GM12878 (cell line): Measurements from ENCODE around the gene ABL1.
A peak's percentile ranks its signal among the peaks of the same experiment; 100 is the strongest.

Experiments
- CREB1 ChIP-seq: IDR thresholded peaks from 2 replicates; pipeline ENCODE4 v1.6.1; 2012; ENCODE audit warnings: low read depth, mild to moderate bottlenecking, inconsistent platforms
- CTCF ChIP-seq, 3 experiments: IDR thresholded peaks in 2 of 3; conservative IDR thresholded peaks in 1 of 3; 2 replicates each; pipeline ENCODE4 v1.5.1; 2011; ENCODE audit warnings: low read depth in 3 of 3, low read length in 3 of 3, mild to moderate bottlenecking in 3 of 3, control low read depth in 2 of 3, moderate library complexity in 2 of 3, inconsistent platforms in 1 of 3, mixed read lengths in 1 of 3; ENCODE audit not compliant: control insufficient read depth in 2 of 3, insufficient read depth in 1 of 3; ENCODE audit errors: extremely low read depth in 1 of 3
- CUX1 ChIP-seq: IDR thresholded peaks from 2 replicates; pipeline ENCODE4 v1.6.1; 2012; ENCODE audit warnings: improper control_type of control experiment, low read depth, low read length; ENCODE audit not compliant: insufficient replicate concordance
- EZH2 ChIP-seq: IDR thresholded peaks from 2 replicates; pipeline ENCODE4 v1.6.1; 2012; ENCODE audit warnings: low read depth, mild to moderate bottlenecking, control low read depth, inconsistent platforms, low read length, borderline replicate concordance; ENCODE audit not compliant: control insufficient read depth
- JUND ChIP-seq: IDR thresholded peaks from 2 replicates; pipeline ENCODE4 v1.6.1; 2012; ENCODE audit warnings: low read depth, mild to moderate bottlenecking, low read length, improper control_type of control experiment, moderate library complexity
- MXI1 ChIP-seq: fragments of 150-350 bp; IDR thresholded peaks from 2 replicates; pipeline ENCODE4 v1.6.1; 2011; ENCODE audit warnings: low read depth, mild to moderate bottlenecking, inconsistent platforms, low read length, improper control_type of control experiment
- NRF1 ChIP-seq: conservative IDR thresholded peaks from 2 replicates; pipeline ENCODE4 v1.6.1; 2011; ENCODE audit warnings: mild to moderate bottlenecking, low read depth, low read length, improper control_type of control experiment
- POU2F2 ChIP-seq: IDR thresholded peaks from 3 replicates; pipeline ENCODE4 v1.6.1; 2011; ENCODE audit warnings: low read depth, mild to moderate bottlenecking, low read length, borderline replicate concordance
- RFX5 ChIP-seq: IDR thresholded peaks from 2 replicates; pipeline ENCODE4 v1.6.1; 2011; ENCODE audit warnings: low read depth, low read length, improper control_type of control experiment
- SRF ChIP-seq, 2 experiments: IDR thresholded peaks; 2 replicates each; pipeline ENCODE4 v1.6.1; 2011; ENCODE audit warnings: low read depth in 2 of 2, low read length in 2 of 2, mild to moderate bottlenecking in 1 of 2, moderate library complexity in 1 of 2
- ZSCAN29 ChIP-seq: fragments of 450-650 bp; IDR thresholded peaks from 2 replicates; pipeline ENCODE4 v1.6.1; 2017; ENCODE audit warnings: mild to moderate bottlenecking, moderate library complexity
- TF ChIP-seq, protein P1 (sequence below): IDR thresholded peaks from 2 replicates; pipeline ENCODE4 v1.6.1; 2011; ENCODE audit warnings: low read depth, mild to moderate bottlenecking, low read length, moderate library complexity, borderline replicate concordance; ENCODE audit errors: extremely low read depth

GRCh38 chr9:130835441-130836298 is 616 bp downstream of the ABL1 start:
- no peak for TF ChIP-seq SRF (IDR thresholded peaks at IDR 0.05; ENCODE audit: low read depth in 2 of 2, low read length in 2 of 2)
- no peak for TF ChIP-seq EZH2
- no peak for TF ChIP-seq NRF1
- TF ChIP-seq, protein P1, sequence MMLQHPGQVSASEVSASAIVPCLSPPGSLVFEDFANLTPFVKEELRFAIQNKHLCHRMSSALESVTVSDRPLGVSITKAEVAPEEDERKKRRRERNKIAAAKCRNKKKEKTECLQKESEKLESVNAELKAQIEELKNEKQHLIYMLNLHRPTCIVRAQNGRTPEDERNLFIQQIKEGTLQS: no peak
- TF ChIP-seq CREB1: 0 out of 2 replicates have a peak, but pooled peaks have one; percentile 35
- no peak for TF ChIP-seq CTCF (IDR thresholded peaks at IDR 0.05 in 2 of 3, conservative IDR thresholded peaks at IDR 0.05 in 1 of 3; ENCODE audit: control insufficient read depth in 2 of 3, extremely low read depth in 1 of 3, insufficient read depth in 1 of 3, low read depth in 3 of 3, low read length in 3 of 3)
- no peak for TF ChIP-seq ZSCAN29
- TF ChIP-seq MXI1: 0 out of 2 replicates have a peak, but pooled peaks have one; percentile 18
- no peak for TF ChIP-seq JUND
- no peak for TF ChIP-seq RFX5
- no peak for TF ChIP-seq POU2F2
- no peak for TF ChIP-seq CUX1
